HG02678 (cell line): ENCODE measurements around the gene KIRREL3.

Experiments used
- ATAC-seq: cut with Tn5 transposase; IDR thresholded peaks from one replicate; pipeline ENCODE4 v1.9.1; 2021; ENCODE audit warnings: mild to moderate bottlenecking, moderate library complexity; ENCODE audit not compliant: unreplicated experiment

Gene KIRREL3

GRCh38 chr11:126589492-126589803, 411.1 kb downstream of the KIRREL3 start:
- no peak for ATAC-seq

GRCh38 chr11:126588630-126589491, 411.7 kb downstream of the KIRREL3 start:
- no peak for ATAC-seq

DNA sequence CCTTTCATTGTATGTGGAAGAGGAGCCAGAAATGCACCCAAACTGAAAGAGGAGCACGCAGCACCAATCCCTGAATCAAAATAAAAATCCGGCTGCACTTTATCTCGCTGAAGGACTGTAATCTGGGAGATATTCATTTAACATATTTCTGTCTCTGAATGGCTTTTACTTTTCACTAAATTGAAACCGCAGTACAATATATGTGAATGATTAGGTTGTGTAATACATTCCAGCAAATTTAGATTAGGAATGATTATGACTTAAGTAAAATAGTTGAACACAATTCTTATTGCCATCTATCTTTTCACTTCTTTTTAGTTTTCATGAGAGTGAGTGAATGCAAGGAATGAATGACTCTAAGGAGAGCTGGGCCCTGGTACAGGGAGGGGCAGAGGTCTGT, 413.0 kb downstream of the KIRREL3 start:
- ATAC-seq: no peak

DNA sequence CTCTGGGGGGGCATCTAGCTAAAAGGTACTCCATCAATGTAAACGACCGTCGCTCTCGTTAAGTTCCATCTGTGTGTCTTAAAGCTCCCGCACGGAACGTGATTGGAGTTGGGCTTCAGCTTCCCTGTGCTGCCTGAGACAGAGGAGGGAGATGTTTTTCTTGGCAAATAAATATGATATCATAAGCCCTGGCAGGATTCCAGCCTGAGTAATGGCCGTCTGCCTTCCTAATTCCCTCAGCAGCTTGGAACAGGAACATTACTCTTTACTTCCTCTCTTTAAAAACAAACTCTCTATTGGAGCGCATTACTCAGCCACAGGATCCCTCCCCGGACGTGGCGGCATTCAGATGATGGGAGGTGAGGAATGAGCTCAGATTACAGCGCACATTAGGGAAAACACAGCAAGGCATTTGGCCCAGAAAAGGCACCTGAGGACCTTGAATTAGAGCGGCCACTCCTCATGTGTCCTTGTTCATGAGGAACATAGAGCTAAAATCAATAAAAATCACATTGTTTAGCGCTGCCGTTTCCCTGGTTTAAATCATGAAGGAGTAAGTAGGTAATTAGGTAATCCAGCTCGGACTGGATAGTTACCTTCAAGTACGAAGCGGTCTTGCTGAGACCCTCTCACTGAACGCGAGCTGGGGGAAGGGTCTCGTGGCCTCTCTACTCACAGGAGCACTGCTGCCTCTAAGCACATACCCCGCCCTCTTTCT, 414.6 kb downstream of the KIRREL3 start:
- ATAC-seq: no peak

GRCh38 chr11:126585388-126585773, 415.2 kb downstream of the KIRREL3 start:
- no peak for ATAC-seq

GRCh38 chr11:126583594-126584427, 416.8 kb downstream of the KIRREL3 start:
- ATAC-seq: no peak

DNA sequence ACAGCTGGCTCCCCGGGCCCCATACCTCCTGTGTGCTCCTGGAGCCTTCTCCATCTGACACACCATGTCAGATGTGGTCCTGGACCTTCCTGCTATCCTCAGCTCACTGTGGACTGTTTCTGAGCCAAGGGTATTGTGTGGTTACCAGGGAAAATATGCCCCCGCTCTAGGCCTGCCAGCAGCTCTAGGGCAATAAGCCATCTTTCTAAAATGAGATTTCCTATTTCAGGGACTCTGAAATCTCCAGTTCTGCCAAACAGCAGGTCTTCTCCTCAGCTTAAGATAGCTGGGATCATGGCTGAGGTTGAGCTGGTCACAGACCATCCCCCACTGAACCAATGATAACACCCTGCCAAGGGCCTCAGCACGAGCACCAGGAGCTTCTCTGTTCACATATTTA, 417.5 kb downstream of the KIRREL3 start:
- no peak for ATAC-seq

- no peak for ATAC-seq
Observed at GRCh38 chr11:126581871-126582648, 418.5 kb downstream of the KIRREL3 start.

DNA sequence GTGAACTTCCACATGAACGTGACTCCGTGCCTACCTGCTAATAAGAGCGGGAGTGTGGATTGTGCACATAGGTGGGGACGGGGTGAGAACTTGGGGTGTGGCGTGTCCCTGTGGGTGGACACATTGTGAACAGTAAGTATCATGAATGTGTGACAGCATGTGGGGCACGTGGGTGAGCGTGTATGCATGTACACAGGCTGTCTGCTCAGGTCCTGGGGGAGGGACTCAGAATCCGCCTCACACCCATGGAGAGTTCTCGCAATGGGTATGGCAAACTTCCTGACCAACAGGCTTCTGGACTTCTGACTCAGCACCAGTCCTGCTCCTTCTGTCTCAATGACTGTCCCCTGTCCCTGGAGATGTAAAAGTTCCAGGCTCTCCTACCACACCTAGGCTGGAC, 422.1 kb downstream of the KIRREL3 start:
- ATAC-seq: no peak

- no peak for ATAC-seq
Observed at GRCh38 chr11:126578021-126578420, 422.5 kb downstream of the KIRREL3 start.

DNA sequence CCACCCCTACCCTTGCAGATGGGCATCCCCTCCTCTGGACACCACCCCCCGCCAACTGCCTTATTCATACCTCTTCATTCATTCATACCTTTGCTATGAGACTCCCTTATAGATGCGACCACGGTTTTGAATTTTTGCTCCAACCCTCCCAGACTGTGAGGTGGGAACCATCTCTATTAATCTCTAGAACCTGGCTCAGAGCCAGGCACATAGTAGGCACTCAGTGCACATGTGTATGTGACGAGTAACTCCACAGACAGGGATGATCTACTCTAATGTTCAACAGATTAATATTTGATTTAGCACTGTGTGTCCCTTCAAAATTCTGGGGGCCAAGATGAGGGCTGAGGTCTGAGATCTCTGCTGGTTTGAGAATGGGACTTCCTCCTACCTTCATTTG, 424.7 kb downstream of the KIRREL3 start:
- ATAC-seq: no peak

DNA sequence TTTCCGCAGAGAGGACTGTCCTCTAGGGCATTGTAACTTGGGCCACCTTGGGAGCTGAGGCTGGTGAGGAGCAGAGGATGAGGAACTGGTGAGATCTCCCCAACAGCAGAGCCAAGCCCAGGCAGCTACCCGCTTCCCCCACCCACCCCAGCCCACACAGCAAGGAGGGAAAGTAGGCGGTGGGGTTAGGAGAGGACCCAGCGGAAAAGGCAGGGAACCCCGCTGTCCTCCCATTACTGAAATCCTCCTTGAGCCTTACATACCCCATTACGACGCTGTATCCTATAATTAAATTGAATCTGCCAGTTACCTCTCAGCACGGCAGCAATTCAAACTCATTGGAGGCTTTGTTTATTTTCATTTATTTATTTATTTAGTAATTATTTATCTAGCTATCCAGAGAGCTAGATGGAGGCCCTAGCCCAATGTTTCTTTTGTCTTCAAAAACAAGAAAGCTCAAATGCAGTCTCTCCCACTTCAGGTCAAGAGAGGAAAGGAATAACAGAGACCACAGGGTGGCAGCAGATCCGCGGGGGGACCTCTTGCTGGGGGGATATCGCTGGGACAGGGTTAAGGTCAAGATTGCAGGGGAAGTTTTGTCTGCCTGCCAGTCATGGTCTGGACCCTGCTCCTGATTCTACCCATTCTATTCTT, 427.1 kb downstream of the KIRREL3 start:
- ATAC-seq: no peak

DNA sequence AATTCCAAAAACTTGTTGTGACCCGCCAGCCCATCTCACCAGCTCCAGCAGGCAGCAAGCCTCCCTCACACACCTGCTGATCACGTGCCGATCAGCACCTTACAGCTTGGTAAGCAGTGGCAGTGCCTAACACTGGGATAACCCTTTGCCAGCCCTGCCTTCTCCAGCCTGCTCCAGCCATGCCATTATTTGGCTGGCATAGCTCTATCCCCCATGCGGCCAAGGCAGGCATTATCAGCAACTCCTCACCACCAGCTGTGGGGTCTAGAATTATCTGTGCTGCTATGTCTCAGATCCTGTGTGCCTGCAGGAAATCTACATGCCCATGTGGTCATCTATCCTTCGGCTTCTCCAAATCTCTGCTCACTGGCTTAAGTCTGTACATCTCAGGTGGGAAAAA, 430.1 kb downstream of the KIRREL3 start:
- no peak for ATAC-seq

GRCh38 chr11:126567419-126567818, 433.2 kb downstream of the KIRREL3 start:
- ATAC-seq: no peak

DNA sequence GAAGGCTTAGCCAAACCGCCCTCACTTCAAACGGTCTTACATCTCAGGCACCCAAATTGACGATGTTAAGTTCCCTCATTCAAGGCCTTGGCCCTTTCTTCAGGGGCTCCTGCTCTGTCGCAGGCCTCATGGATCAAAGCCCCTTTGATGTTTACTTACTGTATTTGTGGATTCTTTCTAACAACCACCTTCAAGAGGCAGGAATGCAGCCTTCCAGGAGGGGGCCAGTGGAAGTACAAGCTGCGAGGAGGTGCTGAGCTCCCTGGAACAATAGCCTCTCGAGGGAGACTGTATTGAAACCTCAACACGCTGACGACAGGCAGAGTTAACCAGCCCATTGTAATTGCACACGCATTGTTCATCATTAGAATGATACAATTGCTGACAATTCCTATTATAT, 436.0 kb downstream of the KIRREL3 start:
- no peak for ATAC-seq

- no peak for ATAC-seq
Observed at GRCh38 chr11:126561327-126561893, 439.2 kb downstream of the KIRREL3 start.

- ATAC-seq: no peak
Observed at GRCh38 chr11:126560221-126560620, 440.3 kb downstream of the KIRREL3 start.

DNA sequence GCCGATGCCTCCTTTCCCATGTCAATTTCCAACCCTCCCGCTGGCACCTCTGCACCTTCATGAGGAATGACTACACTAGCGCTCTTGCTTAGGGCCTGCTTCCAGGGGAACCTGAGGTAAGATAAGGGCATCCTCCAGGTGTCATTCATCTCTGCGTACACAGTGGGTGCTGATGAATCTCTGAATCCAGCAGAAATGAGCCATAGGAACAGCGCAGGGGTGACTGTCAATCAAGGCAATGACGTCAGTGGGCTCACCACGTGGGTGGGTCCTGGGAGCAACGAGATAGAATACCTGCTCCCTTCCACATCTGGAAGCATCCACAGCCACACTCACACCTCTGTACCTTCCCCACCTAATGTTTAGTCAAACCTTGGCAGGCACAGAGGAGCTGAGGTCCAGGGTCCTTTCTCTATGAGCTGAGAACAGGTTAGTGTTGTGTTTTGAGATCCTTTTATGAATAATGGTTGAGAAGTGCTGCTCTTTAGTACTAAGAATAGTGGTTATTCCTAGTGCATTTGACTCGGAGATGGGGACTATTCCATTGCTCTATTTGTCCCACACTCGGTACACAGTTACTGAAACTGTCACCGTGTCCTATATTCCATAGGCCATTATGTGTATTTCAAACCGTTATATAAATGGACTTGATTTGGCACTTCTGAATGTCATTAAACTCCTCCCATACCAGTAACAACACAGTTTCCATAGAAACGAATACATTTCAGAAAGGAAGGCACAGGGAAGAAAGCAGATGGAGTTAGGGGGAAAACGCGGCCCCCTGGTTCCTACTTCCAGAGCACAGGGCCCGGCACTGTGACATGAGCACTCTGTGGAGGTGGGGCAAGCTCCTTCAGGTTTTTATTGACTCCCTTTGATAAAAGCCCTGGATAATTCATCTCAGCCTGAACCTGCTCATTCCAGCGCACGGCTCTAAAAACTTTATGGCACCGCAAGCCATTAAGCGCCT, 451.7 kb downstream of the KIRREL3 start:
- ATAC-seq: no peak

- ATAC-seq: no peak
Observed at GRCh38 chr11:126547691-126548090, 452.9 kb downstream of the KIRREL3 start.
